ENCODE data around the gene CARS2. TPM values are rescaled to one million over a fixed set of nuclear protein-coding genes. Genes with fewer than 3 reads are reported as not detected.
A peak's percentile ranks its signal among the peaks of the same experiment; 100 is the strongest.

The CARS2 gene
- total RNA-seq (2014; rRNA removed) (70.9 and 72.9 TPM in 2 replicates), Bru-seq, nascent RNA (percentile 76 among the genes with signal in this experiment), BruChase-seq, experiment 1, labeled RNA remaining after a 6-hour chase (percentile 76 among the genes with signal in this experiment), BruChase-seq, experiment 2, labeled RNA remaining after a 2-hour chase (percentile 82 among the genes with signal in this experiment)
- long read RNA-seq, transcript CARS2-201 (15 exons, 1,879 nt) = major isoform, 31 of 75 reads
- long read RNA-seq, partial matches to known transcripts = 10 of 75 reads
- long read RNA-seq, other reads (novel, unspliced or antisense) = 31 of 75 reads

DNA sequence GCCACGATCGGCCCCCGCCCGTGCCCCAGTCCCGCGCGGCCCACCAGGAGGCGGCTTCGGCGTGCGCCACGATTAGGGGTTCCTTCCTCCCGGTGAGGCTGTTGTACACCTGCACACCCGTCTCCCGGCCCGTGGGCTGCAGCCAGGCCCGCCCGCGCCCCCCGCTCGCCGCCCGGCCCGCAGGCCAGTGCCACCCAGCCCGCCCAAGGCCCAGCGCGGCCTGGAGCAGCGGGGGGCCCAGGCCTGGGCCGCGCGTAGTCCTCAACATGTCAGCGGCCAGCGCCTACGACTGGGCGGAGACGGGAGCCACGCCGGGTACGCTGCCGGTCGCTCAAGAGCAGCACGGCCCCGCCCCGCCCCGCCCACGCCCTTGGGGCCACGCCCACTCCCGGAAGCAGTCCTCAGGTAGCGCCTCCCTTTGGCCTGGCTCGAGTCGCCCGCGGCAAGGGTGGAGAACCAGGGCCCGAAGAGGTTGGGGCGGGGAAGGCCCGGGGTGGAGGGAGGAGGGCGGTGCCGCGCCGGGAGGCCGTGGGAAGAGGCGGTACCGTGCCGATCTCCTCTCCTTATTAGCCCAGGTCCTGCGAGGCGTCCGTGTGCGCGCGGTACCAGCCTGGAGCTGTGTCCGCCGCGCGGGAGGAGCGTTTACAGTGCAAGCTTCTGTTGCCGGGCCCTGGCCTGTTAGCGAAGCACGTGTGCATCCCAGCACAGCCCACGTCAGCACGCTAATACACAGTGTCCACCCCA is at the start of gene CARS2:
CARS2 (minus strand) TSS at position 291 of the 744 bp plus-strand sequence; CDS start at position 268, 23 bp downstream.
- DNase-seq (peak; percentile 94), ATAC-seq (peak; percentile 96)
- H3K27me3 ChIP-seq (ENCODE audit: low read length) = no peaks in the 10 kb centered on the region
- no peaks in the 10 kb centered on the region for H3K9me3 ChIP-seq (ENCODE audit: low read length)
- H3K36me3 ChIP-seq (ENCODE audit: low read depth, low read length) = peaks cover 9% of the 10 kb centered on the region
- peak within 1 kb of the TSS; percentile 58 for H3K27ac ChIP-seq (ENCODE audit: low read length)
- no peaks in the 10 kb centered on the region for H3F3A ChIP-seq (ENCODE audit: low read length, unreplicated experiment)
- CTCF ChIA-PET = no interaction called here
- peak within 1 kb of the TSS; percentile 94 for H3K9ac ChIP-seq (ENCODE audit: low read length)
- no peaks in the 10 kb centered on the region for H4K20me1 ChIP-seq (ENCODE audit: low read length)
- H3K79me2 ChIP-seq (ENCODE audit: low read length) = peaks cover 47% of the 10 kb centered on the region
- H3K4me2 ChIP-seq (ENCODE audit: low read length) = peak within 1 kb of the TSS; percentile 88
- H3K4me3 ChIP-seq (ENCODE audit: low read length) = peak within 1 kb of the TSS; percentile 80
- TF ChIP-seq EZH2 (IDR thresholded peaks at IDR 0.05; ENCODE audit: low read length, unreplicated experiment) (no peak), EZH2phosphoT487 (IDR thresholded peaks at IDR 0.05; ENCODE audit: borderline replicate concordance, low read length) (no peak), CTCF (conservative IDR thresholded peaks at IDR 0.05; ENCODE audit: low read depth, low read length) (no peak)
- intact Hi-C loops (cut with micrococcal nuclease) = no loop called here
- peak within 1 kb of the TSS; percentile 71 for H2AFZ ChIP-seq (ENCODE audit: low read length)
- H3K9me2 ChIP-seq (replicated peaks; ENCODE audit: low read length) = no peaks in the 10 kb centered on the region
- H3K4me1 ChIP-seq (ENCODE audit: insufficient read depth, low read length) = peaks cover 22% of the 10 kb centered on the region
- no TSS peak for BruUV-seq (replicated peaks)
- POLR2A ChIA-PET (ENCODE audit: unreplicated experiment) = interaction anchor here (0.6 kb wide), 2 partner anchors 9 to 50 kb away, joined by 4 to 14 read pairs; no protein-coding TSS in a partner anchor

DNA sequence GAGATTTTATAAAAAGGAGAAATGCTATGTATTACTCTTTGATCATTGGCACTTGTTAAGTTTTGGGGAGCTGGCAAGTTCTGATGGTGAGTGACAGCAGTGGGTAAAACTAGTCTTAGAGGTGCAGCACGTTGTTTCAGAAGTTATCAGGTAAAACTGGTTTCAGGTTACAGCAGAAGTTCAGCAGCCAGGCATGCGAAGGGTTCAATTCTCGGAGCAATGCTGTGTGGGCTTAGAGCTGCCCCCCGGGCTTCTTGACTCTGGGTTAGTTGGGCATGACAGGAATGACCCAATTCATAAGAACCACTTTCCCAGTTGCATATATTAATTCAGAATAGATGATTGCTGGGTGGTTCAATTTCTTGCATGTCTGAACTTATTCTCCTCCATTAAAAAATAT is 42.4 kb upstream of the CARS2 start:
- H3K27me3 ChIP-seq (ENCODE audit: low read length) = no peaks in the 10 kb centered on the region
- no peak for ATAC-seq
- H3K9me2 ChIP-seq (replicated peaks; ENCODE audit: low read length) = no peaks in the 10 kb centered on the region
- TF ChIP-seq CTCF (conservative IDR thresholded peaks at IDR 0.05; ENCODE audit: low read depth, low read length) (no peak), EZH2 (IDR thresholded peaks at IDR 0.05; ENCODE audit: low read length, unreplicated experiment) (no peak), EZH2phosphoT487 (IDR thresholded peaks at IDR 0.05; ENCODE audit: borderline replicate concordance, low read length) (no peak)
- no peaks in the 10 kb centered on the region for H3K79me2 ChIP-seq (ENCODE audit: low read length)
- H3K9me3 ChIP-seq (ENCODE audit: low read length) = no peaks in the 10 kb centered on the region
- no peak overlapping the region for H2AFZ ChIP-seq (ENCODE audit: low read length)
- no peak overlapping the region for H3K9ac ChIP-seq (ENCODE audit: low read length)
- H4K20me1 ChIP-seq (ENCODE audit: low read length) = no peaks in the 10 kb centered on the region
- no peak overlapping the region for H3K4me3 ChIP-seq (ENCODE audit: low read length)
- intact Hi-C loops (cut with micrococcal nuclease) = no loop called here
- BruUV-seq (replicated peaks) = no TSS peak
- H3K4me1 ChIP-seq (ENCODE audit: insufficient read depth, low read length) = peaks cover 4% of the 10 kb centered on the region
- no peaks in the 10 kb centered on the region for H3K36me3 ChIP-seq (ENCODE audit: low read depth, low read length)
- H3F3A ChIP-seq (ENCODE audit: low read length, unreplicated experiment) = no peaks in the 10 kb centered on the region
- CTCF ChIA-PET = no interaction called here
- no peak overlapping the region for H3K27ac ChIP-seq (ENCODE audit: low read length)
- DNase-seq = no peak
- POLR2A ChIA-PET (ENCODE audit: unreplicated experiment) = no interaction called here
- H3K4me2 ChIP-seq (ENCODE audit: low read length) = no peak overlapping the region
